Measurements from ENCODE around the gene SNX3.

DNA sequence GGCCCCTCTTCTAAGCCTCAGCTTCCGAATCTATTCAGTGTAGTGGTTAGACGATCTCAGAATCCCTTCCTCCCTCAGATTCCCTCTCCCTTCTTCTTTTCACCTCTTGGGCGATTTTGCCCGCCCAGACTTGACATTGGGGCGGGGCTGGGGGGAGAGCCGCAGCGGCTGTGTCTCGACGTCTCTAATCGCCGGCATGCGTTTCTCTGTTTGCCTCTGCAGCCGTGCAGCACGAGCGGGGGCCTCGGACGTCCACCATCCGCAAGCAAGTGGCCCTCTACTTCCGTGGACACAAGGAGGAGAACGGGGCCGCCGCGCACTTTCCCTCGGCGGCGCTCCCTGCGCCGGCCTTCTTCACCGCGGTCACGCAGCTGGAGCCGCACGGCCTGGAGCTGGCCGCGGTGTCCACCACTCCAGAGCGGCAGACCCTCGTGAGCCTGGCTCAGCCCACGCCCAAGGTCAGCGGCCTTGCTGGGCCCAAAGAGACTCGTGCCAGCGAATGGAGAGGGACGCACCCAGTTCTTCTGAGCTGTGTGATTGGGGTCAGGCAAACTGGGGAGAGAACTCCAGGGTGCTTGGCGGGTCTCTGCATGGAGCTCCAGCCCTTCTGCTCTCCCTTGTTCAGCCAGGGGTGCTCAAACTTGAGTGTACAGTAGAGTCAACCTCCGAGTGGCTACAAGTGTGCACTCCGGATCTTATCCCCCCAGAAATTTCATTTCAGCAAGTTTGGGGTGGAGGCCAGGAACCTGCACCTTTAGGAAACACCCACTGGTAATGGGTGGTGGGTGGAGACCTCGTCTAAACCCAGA lies 84.4 kb downstream of the SNX3 start:
- TF ChIP-seq POLR2A (IDR thresholded peaks at IDR 0.05) (no peak), POLR2AphosphoS5 (IDR thresholded peaks at IDR 0.05) (no peak)
- TF ChIP-seq, protein P1, sequence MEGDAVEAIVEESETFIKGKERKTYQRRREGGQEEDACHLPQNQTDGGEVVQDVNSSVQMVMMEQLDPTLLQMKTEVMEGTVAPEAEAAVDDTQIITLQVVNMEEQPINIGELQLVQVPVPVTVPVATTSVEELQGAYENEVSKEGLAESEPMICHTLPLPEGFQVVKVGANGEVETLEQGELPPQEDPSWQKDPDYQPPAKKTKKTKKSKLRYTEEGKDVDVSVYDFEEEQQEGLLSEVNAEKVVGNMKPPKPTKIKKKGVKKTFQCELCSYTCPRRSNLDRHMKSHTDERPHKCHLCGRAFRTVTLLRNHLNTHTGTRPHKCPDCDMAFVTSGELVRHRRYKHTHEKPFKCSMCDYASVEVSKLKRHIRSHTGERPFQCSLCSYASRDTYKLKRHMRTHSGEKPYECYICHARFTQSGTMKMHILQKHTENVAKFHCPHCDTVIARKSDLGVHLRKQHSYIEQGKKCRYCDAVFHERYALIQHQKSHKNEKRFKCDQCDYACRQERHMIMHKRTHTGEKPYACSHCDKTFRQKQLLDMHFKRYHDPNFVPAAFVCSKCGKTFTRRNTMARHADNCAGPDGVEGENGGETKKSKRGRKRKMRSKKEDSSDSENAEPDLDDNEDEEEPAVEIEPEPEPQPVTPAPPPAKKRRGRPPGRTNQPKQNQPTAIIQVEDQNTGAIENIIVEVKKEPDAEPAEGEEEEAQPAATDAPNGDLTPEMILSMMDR (IDR thresholded peaks at IDR 0.05), result no peak

Measured in suprapubic skin (tissue), 4 donors.